Measurements from ENCODE around the gene PSAT1.

PSAT1 gene

DNA sequence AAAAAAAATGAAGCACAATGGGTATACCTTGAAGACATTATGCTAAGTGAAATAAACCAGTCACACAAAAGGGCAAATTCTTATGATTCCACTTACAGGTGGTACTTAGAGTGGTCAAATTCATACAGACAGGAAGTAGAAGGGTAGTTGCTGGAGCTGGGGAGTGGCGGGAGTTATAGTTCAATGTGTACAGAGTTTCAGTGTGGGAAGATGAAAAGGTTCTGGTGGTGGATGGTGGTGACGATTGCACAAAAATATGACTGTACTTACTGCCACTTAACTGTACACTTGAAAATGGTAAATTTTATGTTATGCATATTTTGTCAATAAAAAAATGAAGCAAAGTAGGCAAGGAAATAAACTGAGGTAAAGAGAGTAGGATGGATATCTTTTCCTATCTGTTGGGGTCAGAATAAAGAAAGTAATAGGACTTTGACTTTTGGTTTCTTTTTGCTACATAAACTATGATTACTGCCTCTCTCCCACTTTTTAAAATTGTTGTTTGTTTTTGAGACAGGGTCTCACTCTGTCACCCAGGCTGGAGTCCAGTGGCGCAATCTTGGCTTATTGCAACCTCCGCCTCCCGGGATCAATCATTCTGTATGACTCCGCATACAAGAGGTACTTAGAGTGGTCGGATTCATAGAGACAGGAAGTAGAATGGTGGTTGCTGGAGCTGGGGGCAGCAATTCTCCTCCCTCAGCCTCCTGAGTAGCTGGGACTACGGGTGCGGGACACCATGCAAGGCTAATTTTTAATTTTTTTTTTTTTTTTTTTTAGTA is 4.0 kb upstream of the PSAT1 start:
- DNase-seq (ENCODE audit: low read depth) = no peak

- DNase-seq (ENCODE audit: low read depth) = no peak
Observed at GRCh38 chr9:78294290-78295176, 2.4 kb upstream of the PSAT1 start.

GRCh38 chr9:78295177-78295575 is 1.7 kb upstream of the PSAT1 start:
- no peak for DNase-seq (ENCODE audit: low read depth)

DNA sequence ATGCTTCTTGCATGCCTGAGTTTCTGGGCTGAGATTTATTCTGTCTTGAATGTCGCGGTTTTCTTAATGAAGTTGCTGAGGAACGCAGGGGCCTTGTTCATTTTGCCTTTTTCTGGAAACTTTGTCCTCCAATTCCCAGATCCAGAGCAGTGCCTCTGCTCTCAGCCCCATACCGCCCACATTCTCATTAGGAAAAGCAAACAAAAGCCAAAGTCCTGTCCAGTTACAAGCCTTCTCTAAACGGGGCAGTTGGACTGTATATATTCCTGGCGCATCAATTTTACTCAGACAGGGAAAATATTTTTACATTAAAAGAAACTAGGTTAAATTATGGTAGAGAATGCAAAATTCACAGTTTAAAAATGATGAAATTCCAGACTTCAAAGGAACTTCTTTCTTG is 1.2 kb upstream of the PSAT1 start:
- no peak for DNase-seq (ENCODE audit: low read depth)

DNA sequence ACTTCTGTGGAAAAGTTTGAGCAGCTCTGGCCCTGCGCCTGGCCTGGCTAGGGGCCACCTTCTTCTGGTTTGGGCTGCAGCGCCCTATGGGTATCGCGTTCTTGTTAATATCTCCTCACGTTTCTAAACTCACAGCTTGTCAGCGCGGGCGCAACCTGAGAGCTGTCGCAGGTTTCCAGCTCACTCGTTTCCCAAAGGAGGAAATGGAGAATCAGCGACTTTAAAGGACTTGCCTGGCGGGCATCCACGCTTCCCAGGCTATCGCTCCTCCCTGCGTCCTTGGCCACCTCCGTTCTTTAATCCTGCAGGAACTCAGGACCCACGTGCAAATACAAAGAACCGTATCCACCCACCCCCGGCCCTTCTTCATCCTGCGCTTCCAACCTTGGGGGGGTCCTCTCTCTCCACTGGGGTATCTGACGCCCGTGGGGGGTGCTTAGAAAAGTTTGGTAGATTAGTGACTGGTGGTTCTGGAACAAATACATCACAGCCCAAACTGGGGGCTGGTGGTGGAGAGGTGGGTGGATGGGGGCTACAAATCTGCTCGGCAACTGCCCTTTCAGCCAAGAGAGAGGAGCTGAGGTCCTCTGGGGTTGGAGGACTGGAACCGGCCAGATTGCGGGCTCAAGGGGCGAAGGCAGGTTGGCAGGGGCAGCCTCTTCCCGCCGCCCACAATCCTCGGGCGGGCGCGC is 578 bp upstream of the PSAT1 start:
- peak; percentile 29 for DNase-seq (ENCODE audit: low read depth)

DNA sequence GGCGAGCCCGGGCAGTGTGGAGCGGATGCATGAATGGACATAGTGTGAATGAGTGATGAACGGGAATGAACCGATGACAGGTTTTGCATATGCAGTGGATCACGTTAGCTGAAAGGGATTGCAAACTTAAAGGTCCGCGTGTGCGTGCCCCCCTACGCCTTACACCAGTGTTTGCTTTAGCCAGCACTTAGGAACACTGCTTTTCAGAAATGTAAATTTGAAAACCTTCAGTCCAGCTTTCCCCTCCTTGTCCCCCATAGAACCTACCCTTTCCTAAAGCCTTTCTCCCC is 692 bp downstream of the PSAT1 start:
- peak; percentile 38 for DNase-seq (ENCODE audit: low read depth)

DNA sequence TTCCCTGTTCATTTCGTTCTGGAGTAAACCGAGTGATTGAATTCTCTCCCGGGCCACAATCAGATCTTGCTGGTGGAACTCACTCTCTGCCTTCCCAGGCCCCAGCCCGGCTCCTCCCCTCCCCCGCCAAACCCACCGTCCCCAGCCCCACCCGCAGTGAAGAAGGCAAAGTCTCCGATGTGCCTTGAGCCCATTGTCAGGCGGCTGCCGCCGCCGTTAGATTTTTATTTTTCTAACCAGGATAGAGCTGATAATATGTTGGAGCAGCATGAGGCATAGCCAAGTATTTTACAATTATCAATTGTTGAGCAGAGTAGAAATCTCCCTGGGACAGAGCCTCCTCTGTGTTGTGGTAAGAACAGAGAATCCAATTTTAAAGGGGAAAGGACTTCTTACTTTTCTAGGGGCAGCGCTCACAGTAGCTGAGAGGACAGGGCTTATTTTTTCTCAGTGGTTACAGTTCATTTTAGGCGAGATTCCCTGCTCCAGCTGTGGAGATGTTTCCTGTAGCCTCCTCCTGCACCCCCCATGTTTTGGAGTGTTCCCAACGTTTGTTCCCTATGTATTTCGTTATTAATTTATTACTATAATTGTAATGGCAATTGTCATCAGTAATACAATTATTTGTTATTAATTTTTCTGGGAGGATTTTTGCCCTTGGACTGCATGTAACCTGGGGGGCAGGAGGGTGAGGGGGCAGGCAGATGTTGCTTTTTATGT is 1.3 kb downstream of the PSAT1 start:
- DNase-seq (ENCODE audit: low read depth) = no peak

DNA sequence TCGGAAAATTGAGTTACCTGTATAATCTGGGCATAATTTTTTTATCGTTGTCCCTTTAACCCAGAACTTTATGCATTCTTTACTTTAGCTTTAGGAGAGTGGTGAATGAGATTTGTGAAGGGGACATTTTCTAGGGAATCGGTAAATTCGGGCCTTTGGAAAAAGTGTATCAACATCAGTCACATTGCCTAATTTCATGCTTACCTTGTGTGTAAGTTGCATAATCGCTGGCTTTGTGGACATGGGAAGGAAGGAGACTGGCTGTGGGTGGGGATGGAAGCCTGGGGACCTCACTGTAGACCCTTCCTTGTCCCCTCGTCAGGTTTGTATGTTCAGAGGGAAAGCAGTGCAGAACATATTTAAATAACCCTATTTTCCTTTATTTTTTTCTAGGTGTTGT is 3.3 kb downstream of the PSAT1 start:
- DNase-seq (ENCODE audit: low read depth) = no peak

DNA sequence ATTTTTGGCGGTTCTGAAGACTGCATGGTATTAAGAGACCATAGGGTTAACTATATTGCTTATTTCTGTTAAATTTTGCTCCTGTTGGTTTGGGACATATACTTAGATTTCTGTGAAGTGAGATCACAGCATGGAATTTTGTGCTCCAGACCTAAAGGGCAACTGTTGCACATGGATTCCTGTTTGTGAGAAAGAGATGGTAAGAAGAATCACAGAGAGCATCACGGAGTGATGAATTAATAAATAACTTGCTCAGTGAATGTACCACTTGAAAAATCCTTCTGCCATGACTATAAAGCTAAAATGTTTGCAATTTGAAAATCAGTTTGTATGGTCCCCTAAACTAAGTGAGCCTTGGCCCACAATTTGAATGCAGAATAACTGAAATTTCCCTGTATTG is 4.5 kb downstream of the PSAT1 start:
- DNase-seq (ENCODE audit: low read depth) = no peak

DNA sequence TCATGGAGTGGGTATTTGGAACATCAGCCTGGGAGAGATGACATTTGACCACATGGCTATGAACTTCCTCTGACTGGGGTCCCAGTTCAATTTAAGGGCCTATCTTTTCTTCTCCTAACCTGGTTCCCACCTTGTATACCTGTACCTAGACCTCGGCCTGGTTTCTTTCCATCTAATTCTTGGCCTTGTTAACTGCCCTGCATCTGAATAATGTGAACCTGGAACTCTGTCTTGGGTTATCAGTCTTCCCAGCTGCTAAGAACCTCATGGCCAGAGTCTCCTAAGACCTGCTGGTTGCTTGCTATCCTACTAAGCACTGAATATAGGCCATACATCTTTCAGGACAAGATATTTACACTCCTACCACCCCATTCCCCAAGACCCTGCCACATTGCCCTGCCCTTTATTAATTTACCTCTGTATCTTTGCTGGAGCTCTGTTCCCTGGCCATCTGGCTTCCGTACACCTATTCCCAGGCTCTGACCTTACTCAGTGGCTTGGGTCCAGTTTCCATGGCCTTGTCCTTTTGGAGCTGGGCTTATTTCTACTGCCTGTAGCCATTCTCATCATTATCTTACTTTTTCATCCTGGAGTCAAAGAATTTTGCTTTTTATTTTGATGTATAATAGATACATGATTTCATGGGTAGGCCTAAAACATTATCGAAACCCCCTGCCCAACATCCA is 6.6 kb downstream of the PSAT1 start:
- DNase-seq (ENCODE audit: low read depth) = no peak

DNA sequence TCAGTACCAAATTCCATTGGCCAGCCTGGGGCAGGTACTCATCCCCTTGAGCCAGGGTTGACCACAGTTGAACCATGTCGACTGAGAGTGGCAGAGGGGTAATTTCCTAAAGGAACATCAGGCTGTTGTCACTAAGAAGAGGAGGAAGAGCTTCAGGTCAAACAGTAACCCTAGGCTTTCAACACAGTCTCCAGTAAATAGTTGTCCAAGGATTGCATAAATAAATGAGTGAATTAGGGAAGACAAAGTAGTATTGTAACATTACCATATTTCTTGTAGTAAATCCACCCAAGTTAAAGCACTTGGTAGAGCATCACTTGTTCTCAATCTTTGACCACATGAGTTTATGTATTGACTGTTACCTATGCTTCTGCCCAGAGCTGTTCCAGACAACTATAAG is 7.4 kb downstream of the PSAT1 start:
- DNase-seq (ENCODE audit: low read depth) = peak; percentile 35

- no peak for DNase-seq (ENCODE audit: low read depth)
Observed at GRCh38 chr9:78306222-78307076, 9.5 kb downstream of the PSAT1 start.

DNA sequence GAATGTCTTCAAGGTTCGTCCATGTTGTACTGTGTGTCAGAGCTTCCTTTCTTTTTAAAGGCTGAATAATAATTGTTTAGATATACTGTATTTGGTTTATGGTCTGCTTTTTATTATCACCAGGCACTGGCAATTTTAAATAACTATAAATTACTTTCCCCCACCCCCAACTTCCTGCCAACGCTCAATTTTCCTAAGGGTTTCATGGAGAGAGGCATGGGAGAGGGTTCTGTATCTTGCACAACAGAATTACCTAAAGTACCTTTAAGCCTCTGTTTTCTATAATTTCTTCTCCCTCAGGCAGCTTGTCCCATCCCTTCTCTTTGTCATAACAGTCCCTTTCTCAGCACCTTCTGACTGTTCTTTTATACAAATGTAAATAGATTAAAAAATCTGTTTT is 10.4 kb downstream of the PSAT1 start:
- no peak for DNase-seq (ENCODE audit: low read depth)

GRCh38 chr9:78309066-78309465 is 12.1 kb downstream of the PSAT1 start:
- DNase-seq (ENCODE audit: low read depth) = no peak

- no peak for DNase-seq (ENCODE audit: low read depth)
Observed at GRCh38 chr9:78311075-78311474, 14.2 kb downstream of the PSAT1 start.

- no peak for DNase-seq (ENCODE audit: low read depth)
Observed at GRCh38 chr9:78311886-78312524, 15.1 kb downstream of the PSAT1 start.

DNA sequence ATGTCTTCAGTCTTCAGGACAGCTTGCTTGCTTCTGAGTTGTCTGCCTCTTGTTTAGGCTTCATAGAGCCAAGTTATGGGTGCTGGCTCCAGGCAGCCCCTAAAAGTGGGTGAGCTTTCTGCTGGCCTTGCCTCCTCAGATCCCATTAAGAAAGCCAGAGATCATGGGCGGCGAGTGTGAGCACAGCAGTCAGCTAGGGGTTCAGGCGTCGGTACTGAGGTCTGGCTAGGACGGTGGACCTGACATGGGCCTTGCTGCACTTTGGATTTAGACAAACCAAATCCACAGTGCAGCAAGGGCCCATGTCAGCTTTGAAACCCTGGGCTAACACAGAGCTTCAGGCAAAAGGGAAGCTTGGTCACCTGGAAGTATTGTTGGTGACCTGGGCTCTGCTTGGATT is 17.6 kb downstream of the PSAT1 start:
- DNase-seq (ENCODE audit: low read depth) = no peak

GRCh38 chr9:78314953-78315870 is 18.3 kb downstream of the PSAT1 start:
- DNase-seq (ENCODE audit: low read depth) = peak; percentile 39

Measured in amniotic epithelial cell (primary cell).